HepG2 (cell line): Measurements from ENCODE around the gene ADAM15. TPM values are rescaled to one million over a fixed set of nuclear protein-coding genes. Genes with fewer than 3 reads are reported as not detected.

ENCODE experiments used
- ATAC-seq: fragments of 200-7000 bp; cut with Tn5 transposase; 3 replicates; pipeline ENCODE4 v1.9.1; 2020; ENCODE audit warnings: mild to moderate bottlenecking, moderate library complexity
- BruUV-seq: library from RNA; stranded (reverse); fragments of 400-500 nt; replicated peaks from 2 replicates; lab custom pipeline; 2021; lab: Mats Ljungman, UMichigan
- CTCF ChIA-PET: fragments of 300-600 bp; formaldehyde crosslinking; extraction: SDS; loops from one replicate; lab custom pipeline; 2021; ENCODE audit warnings: low total read pairs, inconsistent platforms, low intra/inter-chr PET ratio; lab: Yijun Ruan, JAX
- POLR2A ChIA-PET: fragments of 350-600 bp; sonication (Branson Sonifier 250); formaldehyde crosslinking; loops from one replicate; lab custom pipeline; 2020; ENCODE audit warnings: antibody characterized with exemption, inconsistent platforms; lab: Yijun Ruan, JAX
- DNase-seq: peaks from one replicate; pipeline ENCODE4 v3.0.0-alpha.2; 2015; ENCODE audit warnings: low spot score
- FAIRE-seq: peaks from 3 replicates; lab custom pipeline; 2011; peaks lifted over from hg19 to GRCh38; lab: Jason Lieb, UNC
- H2AFZ ChIP-seq: one replicate; pipeline ENCODE4 v1.6.1; 2011; ENCODE audit warnings: low read length, inconsistent platforms
- H3K27ac ChIP-seq: fragments of 300-600 bp; 3 replicates; pipeline ENCODE4 v1.8.0; 2011; ENCODE audit warnings: mixed run types, mild to moderate bottlenecking, mixed read lengths, low read length, inconsistent platforms; ENCODE audit not compliant: insufficient read depth; ENCODE audit errors: extremely low read length
- H3K27me3 ChIP-seq, 2 experiments: fragments of 200-600 bp in 1 of 2; 2 replicates in 1 of 2; 3 replicates in 1 of 2; pipeline versions ENCODE4 v1.6.0 to v1.8.0; 2011; ENCODE audit warnings: low read length in 2 of 2, mild to moderate bottlenecking in 2 of 2, moderate library complexity in 2 of 2, inconsistent platforms in 1 of 2; ENCODE audit not compliant: insufficient read depth in 2 of 2, control insufficient read depth in 1 of 2
- H3K36me3 ChIP-seq, 2 experiments: fragments of 200-600 bp in 1 of 2; replicated peaks in 1 of 2; 2 replicates in 1 of 2; 3 replicates in 1 of 2; pipeline versions ENCODE4 v1.5.1 to v1.8.0; 2011; ENCODE audit warnings: low read length in 2 of 2, inconsistent platforms in 1 of 2; ENCODE audit not compliant: insufficient read depth in 2 of 2, control insufficient read depth in 1 of 2
- H3K4me1 ChIP-seq: 2 replicates; pipeline ENCODE4 v1.5.1; 2012; ENCODE audit warnings: low read length, inconsistent platforms; ENCODE audit not compliant: insufficient read depth
- H3K4me2 ChIP-seq: 2 replicates; pipeline ENCODE4 v1.6.0; 2011; ENCODE audit warnings: low read depth, low read length, inconsistent platforms
- H3K4me3 ChIP-seq, 3 experiments: fragments of 200-600 bp in 1 of 3; sonication (generic), shearing (Covaris generic) in 1 of 3; replicated peaks in 1 of 3; 2 replicates each; pipeline ENCODE4 v1.5.1; 2011 to 2016; ENCODE audit warnings: low read length in 3 of 3, inconsistent platforms in 2 of 3, low read depth in 2 of 3, mild to moderate bottlenecking in 2 of 3, control low read depth in 1 of 3, mixed read lengths in 1 of 3; ENCODE audit not compliant: insufficient read depth in 1 of 3
- H3K79me2 ChIP-seq: one replicate; pipeline ENCODE4 v1.6.1; 2011; ENCODE audit warnings: low read length, inconsistent platforms; ENCODE audit not compliant: insufficient read depth
- H3K9ac ChIP-seq: 2 replicates; pipeline ENCODE4 v1.6.0; 2011; ENCODE audit warnings: mild to moderate bottlenecking, low read depth, low read length, inconsistent platforms; ENCODE audit not compliant: insufficient read depth
- H3K9me3 ChIP-seq: 2 replicates; pipeline ENCODE4 v1.5.1; 2012; ENCODE audit warnings: mild to moderate bottlenecking, low read length
- H4K20me1 ChIP-seq: 2 replicates; pipeline ENCODE4 v1.6.0; 2011; ENCODE audit warnings: inconsistent platforms, mild to moderate bottlenecking, low read length, moderate library complexity; ENCODE audit not compliant: insufficient read depth
- ADNP ChIP-seq: sonication (generic); formaldehyde crosslinking; IDR thresholded peaks from 2 replicates; pipeline ENCODE4 v1.4.0; 2020; ENCODE audit warnings: missing genetic modification reagents
- CCAR2 ChIP-seq: fragments of 200-400 bp; formaldehyde crosslinking; optimal IDR thresholded peaks from 2 replicates; pipeline ENCODE3; 2018; ENCODE audit warnings: low read depth, mild to moderate bottlenecking, low read length, moderate library complexity
- CEBPG ChIP-seq: IDR thresholded peaks from 2 replicates; pipeline ENCODE4 v1.6.1; 2016
- LRRFIP1 ChIP-seq: sonication (generic); formaldehyde crosslinking; conservative IDR thresholded peaks from 2 replicates; pipeline ENCODE4 v1.4.0; 2020; ENCODE audit warnings: missing genetic modification reagents
- RBFOX2 ChIP-seq: fragments of 200-400 bp; formaldehyde crosslinking; IDR thresholded peaks from 2 replicates; pipeline ENCODE4 v1.6.1; 2017; ENCODE audit warnings: low read depth, mild to moderate bottlenecking, low read length
- SP1 ChIP-seq, 2 experiments: fragments of 450-650 bp in 1 of 2; sonication (generic) in 1 of 2; formaldehyde crosslinking in 1 of 2; IDR thresholded peaks; 2 replicates each; pipeline versions ENCODE4 v1.4.0 to v1.6.1; 2016 to 2020; ENCODE audit warnings: missing genetic modification reagents in 1 of 2
- TAF1 ChIP-seq: sonication (generic); formaldehyde crosslinking; IDR thresholded peaks from 2 replicates; pipeline ENCODE4 v1.4.0; 2020; ENCODE audit warnings: missing genetic modification reagents
- TFE3 ChIP-seq: IDR thresholded peaks from 2 replicates; pipeline ENCODE4 v1.6.1; 2016
- ZFY ChIP-seq: sonication (generic); formaldehyde crosslinking; IDR thresholded peaks from 2 replicates; pipeline ENCODE4 v1.4.0; 2020; ENCODE audit warnings: missing genetic modification reagents
- ZNF639 ChIP-seq: conservative IDR thresholded peaks from 2 replicates; pipeline ENCODE4 v1.6.1; 2018; ENCODE audit warnings: missing genetic modification reagents
- ZNF691 ChIP-seq: sonication (generic); formaldehyde crosslinking; IDR thresholded peaks from 2 replicates; pipeline ENCODE4 v1.4.0; 2020; ENCODE audit warnings: missing genetic modification reagents, low read depth, mild to moderate bottlenecking, borderline replicate concordance
- ZNF761 ChIP-seq: sonication (generic); formaldehyde crosslinking; conservative IDR thresholded peaks from 2 replicates; pipeline ENCODE4 v1.4.0; 2020; ENCODE audit warnings: mild to moderate bottlenecking, missing genetic modification reagents
- ZNF770 ChIP-seq: sonication (generic); formaldehyde crosslinking; IDR thresholded peaks from 2 replicates; pipeline ENCODE4 v1.5.0; 2020; ENCODE audit warnings: mild to moderate bottlenecking, missing genetic modification reagents
- WGBS: methylation state at CpG from one replicate; pipeline ENCODE4 v1.1.6; 2017; ENCODE audit warnings: low lambda C conversion rate; 5-methylcytosine and 5-hydroxymethylcytosine counted together
- in situ Hi-C: cut with HindIII; loops from 2 replicates; pipeline ENCODE4 v1.10.0; 2017; ENCODE audit warnings: low pct_unique_long_range_greater_than_20kb; ENCODE audit not compliant: extremely low pct_ligation_motif_present
- intact Hi-C: fragments of 100-400 bp; cut with micrococcal nuclease; formaldehyde crosslinking; loops from one replicate; pipeline ENCODE4 v1.10.0; 2022; ENCODE audit not compliant: unreplicated experiment
- polyA plus RNA-seq, 8 experiments: library from polyadenylated mRNA; depleted of rRNA in 3 of 8; stranded (reverse) in 7 of 8; unstranded in 1 of 8; fragments of >200 nt; fragmentation: Illumina TruSeq in 4 of 8; extraction: Trizol in 4 of 8; gene quantifications; 2 replicates each; pipeline versions ENCODE4 v1.2.1 to v1.2.3, GENCODE V29; 2011 to 2016; ENCODE audit warnings: low read depth in 4 of 8, missing spikeins in 1 of 8, mixed read lengths in 1 of 8; ENCODE audit not compliant: insufficient read depth in 1 of 8
- total RNA-seq, 5 experiments: library from RNA; depleted of rRNA; stranded (reverse); fragments of >200 nt; fragmentation: Illumina TruSeq; extraction: Trizol; gene quantifications; 2 replicates each; pipeline ENCODE4 v1.2.3, GENCODE V29; 2016; ENCODE audit warnings: low read depth in 1 of 5

ADAM15 gene
- total and polyA plus RNA-seq, 2 of the 13 experiments (the other 11 are each of a cell fraction or from before 2014, with no cell fraction given), result 17.9 to 25.6 TPM

GRCh38 chr1:155017041-155017945, 33.8 kb upstream of the ADAM15 start:
- Histone ChIP-seq H3K4me2 (peak overlapping the region; percentile 79), H3K27ac (peak overlapping the region; percentile 74), H4K20me1 (peaks cover 6% of the 10 kb centered on the region; the same call in 1 of the 2 replicates), H3K4me3 (peak overlapping the region in 2 of 3 experiments; percentile 48 to 61; a peak in 5 of 6 replicates), H3K4me1 (peaks cover 43% of the 10 kb centered on the region), H3K9ac (peak overlapping the region; percentile 32; the same call in 1 of the 2 replicates), H3K9me3 (no peaks in the 10 kb centered on the region), H3K79me2 (peaks cover 2% of the 10 kb centered on the region), H3K36me3 (peaks cover 6 to 26% of the 10 kb centered on the region in 2 experiments; a peak in 4 of 5 replicates), H2AFZ (no peak overlapping the region), H3K27me3 (no peaks in the 10 kb centered on the region)
- DNase-seq, result peak; percentile 88
- peak; percentile 18 for FAIRE-seq
- ChIA-PET CTCF (interaction anchor here (0.6 to 2.8 kb wide), 17 partner anchors 13 to 111 kb away, joined by 3 to 54 read pairs (median 7); partner anchors contain the start of genes CKS1B, FLAD1, LENEP and PBXIP1), POLR2A (interaction anchor here (0.6 to 8.2 kb wide), 17 partner anchors 9 to 109 kb away, joined by 3 to 90 read pairs (median 7); partner anchors contain the start of genes ADAM15, FLAD1, PBXIP1 and PYGO2)
- BruUV-seq, result no TSS peak
- intact Hi-C loops (loop anchor here (1.0 kb wide), 3 partner anchors 16 to 111 kb away; partner anchors contain the start of gene SHC1), in situ Hi-C loops (no loop called here)
- WGBS, result 32% methylated on average over 6 of the region's 49 CpGs
- peak; percentile 88 for ATAC-seq
- peak; percentile 73 for TF ChIP-seq ZNF639 (CRISPR knock-in tag)
- peak; percentile 80; the same call in 1 of the 2 replicates for TF ChIP-seq ZNF691 (CRISPR knock-in tag)
- TF ChIP-seq ZFY, result peak; percentile 48; the same call in 1 of the 2 replicates
- 0 out of 2 replicates have a peak, but pooled peaks have one; percentile 53 for TF ChIP-seq ADNP (CRISPR knock-in tag)
- peak; percentile 67 for TF ChIP-seq ZNF770 (CRISPR knock-in tag)
- no peak for TF ChIP-seq SP1 (IDR thresholded peaks at IDR 0.05)
- peak; percentile 65 for TF ChIP-seq SP1 (CRISPR knock-in tag; IDR thresholded peaks at IDR 0.05)
- TF ChIP-seq LRRFIP1 (CRISPR knock-in tag), result no peak
- 0 out of 2 replicates have a peak, but pooled peaks have one; percentile 41 for TF ChIP-seq TFE3
- TF ChIP-seq TAF1 (CRISPR knock-in tag), result peak; percentile 69; the same call in 1 of the 2 replicates
- TF ChIP-seq RBFOX2, result peak; percentile 90
- no peak for TF ChIP-seq CCAR2
- no peak; the same call in 1 of the 2 replicates for TF ChIP-seq CEBPG (CRISPR knock-in tag)
- TF ChIP-seq ZNF761 (CRISPR knock-in tag), result peak; percentile 69
